Esophagus muscularis mucosa (tissue), 4 donors: ENCODE measurements around the gene EIF3D. TPM values are rescaled to one million over a fixed set of nuclear protein-coding genes. Genes with fewer than 3 reads are reported as not detected.

Experiments
- DNase-seq: peaks from one replicate; pipeline ENCODE4 v3.0.0-alpha.2; 2017; ENCODE audit errors: extremely low spot score
- H3K27ac ChIP-seq, 4 donors: fragments of 200-600 bp; sonication (generic); replicated peaks in 1 of 4; 1 replicate in 3 of 4; 2 replicates in 1 of 4; pipeline ENCODE4 v1.5.1; 2016 to 2019; ENCODE audit warnings: mild to moderate bottlenecking in 1 of 4
- H3K27me3 ChIP-seq, 4 donors: fragments of 200-600 bp; sonication (generic); one replicate each; pipeline versions ENCODE4 v1.5.1 to v1.6.0; 2016 to 2019
- H3K36me3 ChIP-seq, 4 donors: fragments of 200-600 bp; sonication (generic); one replicate each; pipeline ENCODE4 v1.5.1; 2016 to 2019
- H3K4me1 ChIP-seq, 4 donors: fragments of 200-600 bp; sonication (generic); one replicate each; pipeline ENCODE4 v1.5.1; 2016 to 2019
- H3K4me3 ChIP-seq, 4 donors: fragments of 200-600 bp; sonication (generic); 1 replicate in 2 of 4; 2 replicates in 2 of 4; pipeline ENCODE4 v1.5.1; 2016 to 2019; ENCODE audit warnings: mild to moderate bottlenecking in 4 of 4, moderate library complexity in 1 of 4
- H3K9me3 ChIP-seq, 4 donors: fragments of 200-600 bp; sonication (generic); 1 replicate in 3 of 4; 2 replicates in 1 of 4; pipeline ENCODE4 v1.5.1; 2016 to 2019
- CTCF ChIP-seq, 3 experiments: fragments of 200-600 bp in 2 of 3; fragments of 450-650 bp in 1 of 3; sonication (generic) in 2 of 3; IDR thresholded peaks; one replicate each; pipeline ENCODE4 v1.5.1; 2017 to 2019; ENCODE audit warnings: antibody characterized with exemption in 3 of 3, mild to moderate bottlenecking in 2 of 3, moderate library complexity in 1 of 3
- EP300 ChIP-seq: sonication (generic); formaldehyde crosslinking; IDR thresholded peaks from one replicate; pipeline ENCODE4 v1.6.1; 2017; ENCODE audit warnings: antibody characterized with exemption
- POLR2A ChIP-seq: fragments of 450-650 bp; IDR thresholded peaks from one replicate; pipeline ENCODE4 v1.6.1; 2017; ENCODE audit warnings: antibody characterized with exemption, moderate library complexity, mild to moderate bottlenecking, low read depth
- POLR2AphosphoS5 ChIP-seq, 2 donors: sonication (generic); formaldehyde crosslinking; IDR thresholded peaks; one replicate each; pipeline ENCODE4 v1.6.1; 2017; ENCODE audit warnings: antibody characterized with exemption in 2 of 2
- WGBS: methylation state at CpG from one replicate; pipeline ENCODE4 v1.1.5; 2018; 5-methylcytosine and 5-hydroxymethylcytosine counted together
- intact Hi-C: fragments of 100-400 bp; cut with DNase I; formaldehyde crosslinking; loops from one replicate; pipeline ENCODE4 v1.15.1; 2023
- total RNA-seq, 4 donors: library from RNA; depleted of rRNA; stranded (reverse); fragments of >200 nt; gene quantifications; one replicate each; pipeline versions ENCODE4 v1.1.0 to v1.2.1, GENCODE V29; 2016

The EIF3D gene
- total RNA-seq, 4 donors from 2014 or later = 200 to 282 (median 252) TPM

DNA sequence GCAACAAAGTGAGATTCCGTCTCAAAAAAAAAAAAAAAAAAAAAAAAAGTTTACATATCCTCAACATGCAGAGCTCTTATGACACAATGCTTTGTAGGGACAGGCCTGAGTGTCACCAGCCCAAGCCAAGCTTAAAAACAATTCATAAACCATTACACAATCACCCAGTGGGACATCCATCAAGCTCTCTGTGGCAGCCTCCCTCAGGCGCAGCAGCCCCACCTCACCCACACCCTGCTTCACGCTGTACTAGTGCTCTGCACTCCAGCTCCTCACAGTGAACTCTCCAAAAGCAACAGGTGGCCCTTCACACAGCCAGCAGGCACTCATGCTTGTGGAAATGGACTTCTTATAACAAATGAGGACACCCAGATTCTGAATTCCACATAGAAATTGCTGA is 18.6 kb downstream of the EIF3D start:
- Histone ChIP-seq H3K36me3 (peaks cover 42 to 51% (median 51%) of the 10 kb centered on the region in 4 donors), H3K4me1 (peaks cover 10 to 44% (median 36%) of the 10 kb centered on the region in 4 donors), H3K4me3 (no peak overlapping the region), H3K9me3 (no peaks in the 10 kb centered on the region), H3K27me3 (no peaks in the 10 kb centered on the region), H3K27ac (peak overlapping the region; percentile 35 to 71 (median 44))
- no peak for DNase-seq
- WGBS = 64% methylated on average over 3 of the region's 3 CpGs
- peak in 1 of 2 donors; percentile 18 for TF ChIP-seq POLR2AphosphoS5 (IDR thresholded peaks at IDR 0.05)
- no peak for TF ChIP-seq POLR2A
- intact Hi-C loops = no loop called here

GRCh38 chr22:36507518-36508010 is 21.4 kb downstream of the EIF3D start:
- Histone ChIP-seq H3K4me3 (peak overlapping the region; percentile 59 to 69 (median 60)), H3K9me3 (no peaks in the 10 kb centered on the region), H3K36me3 (peaks cover 14 to 38% (median 29%) of the 10 kb centered on the region in 4 donors), H3K4me1 (peaks cover 10 to 51% (median 40%) of the 10 kb centered on the region in 4 donors), H3K27ac (peak overlapping the region; percentile 74 to 83 (median 82)), H3K27me3 (no peaks in the 10 kb centered on the region)
- intact Hi-C loops = no loop called here
- DNase-seq = no peak
- no peak for TF ChIP-seq CTCF (IDR thresholded peaks at IDR 0.05)
- TF ChIP-seq EP300 = no peak
- no peak for TF ChIP-seq POLR2A
- no peak for TF ChIP-seq POLR2AphosphoS5 (IDR thresholded peaks at IDR 0.05)
- WGBS = 90% methylated on average over 6 of the region's 6 CpGs

- Histone ChIP-seq H3K4me3 (peak within 1 kb of the TSS; percentile 59 to 69 (median 60)), H3K36me3 (peaks cover 7 to 34% (median 22%) of the 10 kb centered on the region in 4 donors), H3K4me1 (peaks cover 10 to 51% (median 40%) of the 10 kb centered on the region in 4 donors), H3K27ac (peak within 1 kb of the TSS; percentile 74 to 83 (median 82)), H3K27me3 (no peaks in the 10 kb centered on the region), H3K9me3 (no peaks in the 10 kb centered on the region)
- peak; percentile 97 for DNase-seq
- WGBS = 27% methylated on average over 16 of the region's 75 CpGs
- intact Hi-C loops = no loop called here
- TF ChIP-seq CTCF (IDR thresholded peaks at IDR 0.05) (no peak), POLR2AphosphoS5 (IDR thresholded peaks at IDR 0.05) (peak; percentile 82 to 91), EP300 (no peak), POLR2A (no peak)
Measured at GRCh38 chr22:36506637-36507517, 22.1 kb downstream of the EIF3D start, which contains the start of gene FOXRED2. Gene FOXRED2 (minus strand): TSS chr22:36507040. CDS start chr22:36506422, 618 bp downstream.

- no peak for DNase-seq
- H3K9me3 ChIP-seq = no peaks in the 10 kb centered on the region
- WGBS = 95% methylated on average over 55 of the region's 60 CpGs
- peaks cover under 1 to 26% (median 16%) of the 10 kb centered on the region in 4 donors for H3K36me3 ChIP-seq
- TF ChIP-seq POLR2AphosphoS5 (IDR thresholded peaks at IDR 0.05) (no peak), POLR2A (no peak), EP300 (no peak), CTCF (IDR thresholded peaks at IDR 0.05) (no peak)
- peak overlapping the region; percentile 59 to 69 (median 60) for H3K4me3 ChIP-seq
- H3K4me1 ChIP-seq = peaks cover 10 to 45% (median 35%) of the 10 kb centered on the region in 4 donors
- intact Hi-C loops = no loop called here
- H3K27ac ChIP-seq = peak overlapping the region; percentile 74 to 83 (median 82)
- H3K27me3 ChIP-seq = no peaks in the 10 kb centered on the region
Measured at GRCh38 chr22:36505998-36506635, 22.8 kb downstream of the EIF3D start.
